ENCODE results near the gene ADM2. TPM values are rescaled to one million over a fixed set of nuclear protein-coding genes. Genes with fewer than 3 reads are reported as not detected.

The ADM2 gene
- total RNA-seq, 3 donors from 2014 or later (not counting 1 experiment from before 2014, with no cell fraction given), result 0.26 to 2.5 (median 1.5) TPM

- peaks cover 0 to 13% of the 10 kb centered on the region in 2 donors for H3K4me1 Mint-ChIP-seq
- H3K36me3 Mint-ChIP-seq, result no peaks in the 10 kb centered on the region
These were observed 43.6 kb upstream of the ADM2 start for GRCh38 chr22:50437511-50438304.

DNA sequence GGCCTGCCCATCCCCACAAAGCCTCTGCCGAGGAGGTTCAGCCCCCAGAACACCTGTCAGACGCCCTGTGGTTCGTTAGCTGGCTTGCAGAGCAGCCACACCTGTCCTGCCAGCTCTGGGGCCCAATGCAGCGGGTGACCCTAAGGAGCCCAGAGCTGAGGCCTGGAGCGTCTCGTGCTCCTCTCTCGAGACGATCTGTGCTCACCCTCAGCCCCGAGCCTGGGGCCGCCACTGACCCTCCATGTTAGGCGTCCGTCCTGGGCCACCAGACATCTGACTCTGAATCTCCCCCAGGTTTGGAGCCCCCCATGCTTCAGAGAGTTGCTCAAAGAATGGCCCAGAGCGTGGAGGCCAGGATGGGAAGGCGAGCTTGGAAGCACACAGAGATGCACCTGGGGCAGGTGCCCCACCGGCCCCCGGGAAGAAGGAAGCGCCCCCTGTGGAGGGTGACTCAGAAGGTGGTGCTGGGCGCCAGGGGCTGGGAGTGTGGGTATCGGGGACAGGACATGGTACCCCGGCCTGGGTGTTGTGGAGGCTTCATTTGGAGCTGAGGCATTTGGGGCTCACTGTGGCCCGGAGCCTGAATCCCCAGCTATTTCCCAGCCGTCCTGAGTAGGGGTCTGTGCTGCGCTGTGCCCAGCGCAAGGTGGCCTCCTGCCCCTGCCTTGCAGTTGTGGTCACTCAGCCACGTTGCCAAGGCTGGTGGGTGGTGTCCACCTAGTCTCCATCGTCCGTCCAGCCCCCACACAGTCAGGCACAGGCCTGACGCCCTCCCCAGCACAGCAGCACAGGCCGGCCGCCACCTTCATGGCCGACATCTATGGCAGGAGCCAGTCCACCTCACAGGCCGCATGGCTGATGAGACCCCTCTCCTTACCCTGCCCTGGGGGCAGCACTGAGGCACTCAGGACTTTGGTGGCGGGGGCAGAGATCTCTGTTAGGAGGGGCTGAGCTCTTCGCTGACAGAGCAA, 42.8 kb upstream of the ADM2 start:
- intact Hi-C loops (cut with micrococcal nuclease), result no loop called here
- TF ChIP-seq, protein P1, sequence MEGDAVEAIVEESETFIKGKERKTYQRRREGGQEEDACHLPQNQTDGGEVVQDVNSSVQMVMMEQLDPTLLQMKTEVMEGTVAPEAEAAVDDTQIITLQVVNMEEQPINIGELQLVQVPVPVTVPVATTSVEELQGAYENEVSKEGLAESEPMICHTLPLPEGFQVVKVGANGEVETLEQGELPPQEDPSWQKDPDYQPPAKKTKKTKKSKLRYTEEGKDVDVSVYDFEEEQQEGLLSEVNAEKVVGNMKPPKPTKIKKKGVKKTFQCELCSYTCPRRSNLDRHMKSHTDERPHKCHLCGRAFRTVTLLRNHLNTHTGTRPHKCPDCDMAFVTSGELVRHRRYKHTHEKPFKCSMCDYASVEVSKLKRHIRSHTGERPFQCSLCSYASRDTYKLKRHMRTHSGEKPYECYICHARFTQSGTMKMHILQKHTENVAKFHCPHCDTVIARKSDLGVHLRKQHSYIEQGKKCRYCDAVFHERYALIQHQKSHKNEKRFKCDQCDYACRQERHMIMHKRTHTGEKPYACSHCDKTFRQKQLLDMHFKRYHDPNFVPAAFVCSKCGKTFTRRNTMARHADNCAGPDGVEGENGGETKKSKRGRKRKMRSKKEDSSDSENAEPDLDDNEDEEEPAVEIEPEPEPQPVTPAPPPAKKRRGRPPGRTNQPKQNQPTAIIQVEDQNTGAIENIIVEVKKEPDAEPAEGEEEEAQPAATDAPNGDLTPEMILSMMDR (IDR thresholded peaks at IDR 0.05), result no peak
- Histone ChIP-seq H3K4me1 (ENCODE audit: control insufficient read depth, insufficient read depth, low read length) (peaks cover 6% of the 10 kb centered on the region), H3K27me3 (ENCODE audit: control insufficient read depth, insufficient read depth, low read length) (no peaks in the 10 kb centered on the region), H3K27ac (ENCODE audit: low read length) (no peak overlapping the region), H3K36me3 (ENCODE audit: control insufficient read depth, insufficient read depth, low read length) (peaks cover 50% of the 10 kb centered on the region), H3K4me3 (ENCODE audit: low read length) (no peak overlapping the region), H3K9me3 (ENCODE audit: control insufficient read depth, insufficient read depth, low read length) (no peaks in the 10 kb centered on the region)
- Mint-ChIP-seq H3K4me3 (no peak overlapping the region), H3K36me3 (no peaks in the 10 kb centered on the region), H3K27me3 (ENCODE audit: low read depth in 2 of 2) (no peaks in the 10 kb centered on the region), H3K27ac (no peak overlapping the region), H3K4me1 (peaks cover 6 to 18% of the 10 kb centered on the region in 2 donors), H3K9me3 (no peaks in the 10 kb centered on the region)
- 91% methylated on average over 34 of the region's 34 CpGs for WGBS (ENCODE audit: insufficient coverage)
- DNase-seq (no peak), ATAC-seq (no peak)

More at GRCh38 chr22:50437511-50438304, 43.6 kb upstream of the ADM2 start:
- TF ChIP-seq, protein P1 (IDR thresholded peaks at IDR 0.05), result no peak
- ATAC-seq (no peak), DNase-seq (no peak)
- Mint-ChIP-seq H3K4me3 (no peak overlapping the region), H3K27me3 (ENCODE audit: low read depth in 2 of 2) (no peaks in the 10 kb centered on the region), H3K9me3 (no peaks in the 10 kb centered on the region), H3K27ac (no peak overlapping the region)
- no peak overlapping the region for H3K27ac ChIP-seq (ENCODE audit: low read length)
- 92% methylated on average over 36 of the region's 36 CpGs for WGBS (ENCODE audit: insufficient coverage)
- H3K9me3 ChIP-seq (ENCODE audit: control insufficient read depth, insufficient read depth, low read length), result no peaks in the 10 kb centered on the region
- peaks cover 48% of the 10 kb centered on the region for H3K36me3 ChIP-seq (ENCODE audit: control insufficient read depth, insufficient read depth, low read length)
- no peaks in the 10 kb centered on the region for H3K4me1 ChIP-seq (ENCODE audit: control insufficient read depth, insufficient read depth, low read length)
- no peaks in the 10 kb centered on the region for H3K27me3 ChIP-seq (ENCODE audit: control insufficient read depth, insufficient read depth, low read length)
- intact Hi-C loops (cut with micrococcal nuclease), result no loop called here
- H3K4me3 ChIP-seq (ENCODE audit: low read length), result no peak overlapping the region

DNA sequence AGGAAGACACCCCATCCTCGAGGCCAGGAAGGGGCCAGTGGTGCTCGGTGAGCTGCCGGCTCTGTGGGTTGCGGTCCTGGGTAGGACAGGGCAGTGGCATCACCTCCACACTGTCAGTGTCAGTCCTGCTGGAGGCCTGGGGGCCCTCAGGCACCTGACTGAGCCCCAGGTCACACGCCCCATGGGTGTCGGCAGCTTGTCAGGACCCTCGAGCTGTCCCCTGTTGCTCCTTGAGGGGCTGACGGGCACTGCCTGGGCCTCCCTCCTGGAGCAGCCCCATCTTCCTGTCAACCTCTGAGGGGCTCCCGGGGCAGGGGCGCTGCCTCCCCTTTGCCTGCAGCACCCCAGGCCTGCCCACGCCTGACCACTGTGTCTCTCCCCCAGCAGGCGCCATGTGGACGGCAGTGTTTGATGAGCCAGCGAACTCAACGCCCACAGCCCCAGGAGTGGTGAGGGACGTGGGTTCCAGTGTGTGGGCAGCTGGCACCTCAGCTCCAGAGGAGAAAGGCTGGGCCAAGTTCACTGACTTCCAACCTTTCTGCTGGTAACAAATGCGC, 42.0 kb upstream of the ADM2 start:
- H3K9me3 Mint-ChIP-seq, result no peaks in the 10 kb centered on the region
- Histone ChIP-seq H3K36me3 (ENCODE audit: control insufficient read depth, insufficient read depth, low read length) (peaks cover 50% of the 10 kb centered on the region), H3K27ac (ENCODE audit: low read length) (no peak overlapping the region), H3K27me3 (ENCODE audit: control insufficient read depth, insufficient read depth, low read length) (no peaks in the 10 kb centered on the region), H3K4me3 (ENCODE audit: low read length) (no peak overlapping the region), H3K4me1 (ENCODE audit: control insufficient read depth, insufficient read depth, low read length) (peaks cover 14% of the 10 kb centered on the region), H3K9me3 (ENCODE audit: control insufficient read depth, insufficient read depth, low read length) (no peaks in the 10 kb centered on the region)
- no peaks in the 10 kb centered on the region for H3K27me3 Mint-ChIP-seq (ENCODE audit: low read depth in 2 of 2)
- ATAC-seq (no peak), DNase-seq (no peak)
- no peaks in the 10 kb centered on the region for H3K36me3 Mint-ChIP-seq
- H3K27ac Mint-ChIP-seq, result peak overlapping the region in 1 of 2 donors; percentile 51
- intact Hi-C loops (cut with micrococcal nuclease), result no loop called here
- WGBS (ENCODE audit: insufficient coverage), result 84% methylated on average over 17 of the region's 17 CpGs
- peaks cover 7 to 22% of the 10 kb centered on the region in 2 donors for H3K4me1 Mint-ChIP-seq
- TF ChIP-seq, protein P1 (IDR thresholded peaks at IDR 0.05), result no peak
- H3K4me3 Mint-ChIP-seq, result no peak overlapping the region
